ENCODE results near the gene PISD. TPM values are rescaled to one million over a fixed set of nuclear protein-coding genes. Genes with fewer than 3 reads are reported as not detected.

PISD gene
- total and polyA plus RNA-seq, 12 donors: 25.1 to 99.5 (median 64.8) TPM

- 54 to 69% (median 64%) methylated on average over 7 to 15 of the region's 15 CpGs for WGBS, 4 donors
- H3K27ac ChIP-seq: peak overlapping the region in 4 of 5 donors; percentile 31 to 92 (median 68)
- peak overlapping the region in 2 of 4 donors; percentile 6 to 42 for H3K4me3 ChIP-seq
- no peaks in the 10 kb centered on the region for H3K27me3 ChIP-seq
- TF ChIP-seq POLR2A (IDR thresholded peaks at IDR 0.05): no peak
- TF ChIP-seq, protein P1, sequence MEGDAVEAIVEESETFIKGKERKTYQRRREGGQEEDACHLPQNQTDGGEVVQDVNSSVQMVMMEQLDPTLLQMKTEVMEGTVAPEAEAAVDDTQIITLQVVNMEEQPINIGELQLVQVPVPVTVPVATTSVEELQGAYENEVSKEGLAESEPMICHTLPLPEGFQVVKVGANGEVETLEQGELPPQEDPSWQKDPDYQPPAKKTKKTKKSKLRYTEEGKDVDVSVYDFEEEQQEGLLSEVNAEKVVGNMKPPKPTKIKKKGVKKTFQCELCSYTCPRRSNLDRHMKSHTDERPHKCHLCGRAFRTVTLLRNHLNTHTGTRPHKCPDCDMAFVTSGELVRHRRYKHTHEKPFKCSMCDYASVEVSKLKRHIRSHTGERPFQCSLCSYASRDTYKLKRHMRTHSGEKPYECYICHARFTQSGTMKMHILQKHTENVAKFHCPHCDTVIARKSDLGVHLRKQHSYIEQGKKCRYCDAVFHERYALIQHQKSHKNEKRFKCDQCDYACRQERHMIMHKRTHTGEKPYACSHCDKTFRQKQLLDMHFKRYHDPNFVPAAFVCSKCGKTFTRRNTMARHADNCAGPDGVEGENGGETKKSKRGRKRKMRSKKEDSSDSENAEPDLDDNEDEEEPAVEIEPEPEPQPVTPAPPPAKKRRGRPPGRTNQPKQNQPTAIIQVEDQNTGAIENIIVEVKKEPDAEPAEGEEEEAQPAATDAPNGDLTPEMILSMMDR (IDR thresholded peaks at IDR 0.05): no peak
- intact Hi-C loops (cut with DNase I): no loop called here
- no peaks in the 10 kb centered on the region for H3K9me3 ChIP-seq (replicated peaks in 1 of 3)
- H3K4me1 ChIP-seq (replicated peaks in 1 of 2): no peaks in the 10 kb centered on the region
- peak in 3 of 7 donors; percentile 41 to 63 (median 57) for DNase-seq
- no peaks in the 10 kb centered on the region for H3K36me3 ChIP-seq (replicated peaks in 1 of 2)
Observed at GRCh38 chr22:31637891-31638618, 24.0 kb downstream of the PISD start.

GRCh38 chr22:31637447-31637890, 24.5 kb downstream of the PISD start:
- Histone ChIP-seq H3K36me3 (replicated peaks in 1 of 2) (no peaks in the 10 kb centered on the region), H3K9me3 (replicated peaks in 1 of 3) (no peaks in the 10 kb centered on the region), H3K27ac (peak overlapping the region in 4 of 5 donors; percentile 31 to 92 (median 68)), H3K4me1 (replicated peaks in 1 of 2) (no peaks in the 10 kb centered on the region), H3K4me3 (peak overlapping the region in 2 of 4 donors; percentile 6 to 42), H3K27me3 (no peaks in the 10 kb centered on the region)
- 69 to 74% (median 71%) methylated on average over 9 to 10 of the region's 10 CpGs for WGBS, 4 donors
- TF ChIP-seq, protein P1 (IDR thresholded peaks at IDR 0.05): peak in 2 of 6 experiments; percentile 12 to 13
- TF ChIP-seq POLR2A (IDR thresholded peaks at IDR 0.05): no peak
- DNase-seq: no peak
- intact Hi-C loops (cut with DNase I): no loop called here

DNA sequence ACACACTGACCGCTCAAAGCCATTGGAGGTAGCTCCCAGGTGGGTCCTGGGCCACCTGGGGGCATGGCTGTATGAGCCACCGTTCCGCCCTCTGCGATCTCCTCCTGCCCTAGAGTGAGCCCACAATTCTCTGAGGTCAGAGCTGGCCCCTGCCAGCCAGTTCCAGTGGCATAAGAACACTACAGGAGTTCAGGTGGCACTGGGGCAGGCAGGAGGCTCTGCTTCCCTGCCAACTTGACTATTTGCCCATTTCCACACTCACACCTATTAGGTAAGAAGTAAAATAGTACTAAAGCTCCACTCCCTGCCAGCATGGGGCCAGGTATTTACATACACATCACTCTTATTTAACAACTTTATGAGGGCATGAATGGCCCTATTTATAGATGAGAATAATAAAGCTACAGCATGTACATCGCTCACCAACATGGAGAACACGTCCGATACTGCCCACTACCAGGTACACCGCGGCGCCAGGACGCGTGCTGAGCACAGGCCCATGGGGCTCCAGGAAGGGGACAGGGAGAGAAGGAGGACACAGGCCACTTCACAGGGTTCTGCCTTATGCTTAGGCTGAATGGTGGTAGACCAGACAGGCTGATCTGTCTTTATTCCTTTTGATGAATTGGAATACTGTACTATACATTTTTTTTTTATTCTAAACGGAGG, 26.2 kb downstream of the PISD start:
- Histone ChIP-seq H3K36me3 (replicated peaks in 1 of 2) (no peaks in the 10 kb centered on the region), H3K4me3 (no peak overlapping the region), H3K27ac (no peak overlapping the region), H3K4me1 (replicated peaks in 1 of 2) (peaks cover 0 to 10% of the 10 kb centered on the region in 2 donors), H3K27me3 (no peaks in the 10 kb centered on the region), H3K9me3 (replicated peaks in 1 of 3) (no peaks in the 10 kb centered on the region)
- intact Hi-C loops (cut with DNase I): no loop called here
- no peak for DNase-seq
- TF ChIP-seq POLR2A (IDR thresholded peaks at IDR 0.05): no peak
- TF ChIP-seq, protein P1 (IDR thresholded peaks at IDR 0.05): no peak
- WGBS, 4 donors: 92 to 99% (median 94%) methylated on average over 13 of the region's 13 CpGs

DNA sequence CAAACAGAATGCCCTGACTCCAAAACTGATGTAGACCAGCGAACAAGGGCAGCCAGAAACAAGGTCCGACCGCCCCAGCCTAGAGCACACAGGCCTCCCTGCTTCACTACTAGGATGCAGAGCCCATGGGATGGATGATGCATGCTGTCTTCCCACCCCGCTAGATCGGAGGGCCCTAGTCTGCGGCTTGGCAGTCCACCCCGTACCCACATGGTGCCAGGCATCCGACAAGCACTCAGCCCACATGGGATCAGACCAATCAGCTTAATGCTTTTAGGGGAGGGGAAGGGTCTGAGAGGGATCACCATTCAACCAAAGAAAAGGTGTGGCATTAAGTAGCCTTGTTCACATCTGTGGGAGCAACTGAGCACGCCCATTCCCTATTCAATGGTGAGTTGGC, 30.6 kb downstream of the PISD start:
- peak overlapping the region; percentile 50 to 95 (median 93) for H3K27ac ChIP-seq
- peak overlapping the region in 1 of 4 donors; percentile 82 for H3K4me3 ChIP-seq
- no peaks in the 10 kb centered on the region for H3K27me3 ChIP-seq
- peaks cover 25 to 44% of the 10 kb centered on the region in 2 donors for H3K4me1 ChIP-seq (replicated peaks in 1 of 2)
- no peak for TF ChIP-seq POLR2A (IDR thresholded peaks at IDR 0.05)
- TF ChIP-seq, protein P1 (IDR thresholded peaks at IDR 0.05): no peak
- WGBS, 4 donors: 86 to 91% (median 87%) methylated on average over 9 of the region's 9 CpGs
- H3K9me3 ChIP-seq (replicated peaks in 1 of 3): no peaks in the 10 kb centered on the region
- intact Hi-C loops (cut with DNase I): loop anchor here in 1 of 2 donors (5.0 kb wide), 1 partner anchor 69 kb away; no protein-coding TSS in a partner anchor
- no peaks in the 10 kb centered on the region for H3K36me3 ChIP-seq (replicated peaks in 1 of 2)
- no peak for DNase-seq

All from adrenal gland (tissue), 12 donors.